NCI-H128 (cell line): ENCODE measurements around the gene LZTR1.
"Not testable (repeated sequence)": the region's sequence is repeated elsewhere in the genome, so short reads cannot be mapped to it uniquely, and the experiment has no call there.

ENCODE experiments used
- DNase-seq: peaks from one replicate; lab custom pipeline; 2025; ENCODE audit not compliant: unreplicated experiment; lab: John Stamatoyannopoulos, UW

LZTR1 gene

GRCh38 chr22:21032037-21032867 lies 50.2 kb downstream of the LZTR1 start, which contains the start of gene SLC7A4:
Gene SLC7A4 (minus strand): TSS chr22:21032561. CDS start chr22:21031812, 749 bp downstream.
- no peak for DNase-seq

- no peak for DNase-seq
Observed at GRCh38 chr22:21032868-21033688, 51.0 kb downstream of the LZTR1 start.

- no peak for DNase-seq
Observed at GRCh38 chr22:21033895-21034294, 51.8 kb downstream of the LZTR1 start.

GRCh38 chr22:21034989-21035388 lies 52.9 kb downstream of the LZTR1 start:
- no peak for DNase-seq

- DNase-seq, result no peak
Observed at GRCh38 chr22:21038405-21038804, 56.3 kb downstream of the LZTR1 start.

- DNase-seq, result not testable (repeated sequence)
Observed at GRCh38 chr22:21039158-21039557, 57.1 kb downstream of the LZTR1 start.

GRCh38 chr22:21041937-21042336 lies 59.8 kb downstream of the LZTR1 start:
- DNase-seq, result no peak

- no peak for DNase-seq
Observed at GRCh38 chr22:21042978-21043859, 61.1 kb downstream of the LZTR1 start.

GRCh38 chr22:21043860-21044535 lies 61.9 kb downstream of the LZTR1 start:
- DNase-seq, result no peak

- DNase-seq, result no peak
Observed at GRCh38 chr22:21044931-21045584, 63.0 kb downstream of the LZTR1 start.

GRCh38 chr22:21045585-21046294 lies 63.6 kb downstream of the LZTR1 start, which contains the start of gene LRRC74B:
Gene LRRC74B (plus strand): TSS chr22:21045946. CDS start chr22:21045987, 41 bp downstream.
- peak; percentile 42 for DNase-seq

GRCh38 chr22:21047035-21047661 lies 65.1 kb downstream of the LZTR1 start:
- no peak for DNase-seq

GRCh38 chr22:21047730-21048129 lies 65.6 kb downstream of the LZTR1 start:
- no peak for DNase-seq

GRCh38 chr22:21048448-21048847 lies 66.4 kb downstream of the LZTR1 start:
- DNase-seq, result not testable (repeated sequence)
